Astrocyte of the cerebellum (primary cell): ENCODE data around the gene FOXE3.

Experiments
- DNase-seq: peaks from one replicate; pipeline ENCODE4 v3.0.0-alpha.2; 2011; ENCODE audit warnings: low read depth
- H3K4me3 ChIP-seq: 2 replicates; pipeline ENCODE4 v1.5.1; 2011; ENCODE audit warnings: mild to moderate bottlenecking, low read depth, low read length, moderate library complexity
- CTCF ChIP-seq: IDR thresholded peaks from 2 replicates; pipeline ENCODE4 v1.5.1; 2012; ENCODE audit warnings: low read length, low read depth, moderate library complexity, mild to moderate bottlenecking; ENCODE audit errors: missing control alignments
- in situ Hi-C: cut with HindIII; loops from 2 replicates; pipeline ENCODE4 v1.10.0; 2017; ENCODE audit warnings: low sequenced_read_pairs

Gene FOXE3

GRCh38 chr1:47436304-47436978 is 20.4 kb downstream of the FOXE3 start:
- H3K4me3 ChIP-seq = peak overlapping the region; percentile 46
- in situ Hi-C loops = no loop called here
- peak; percentile 87 for TF ChIP-seq CTCF
- no peak for DNase-seq

GRCh38 chr1:47436979-47437446 is 20.9 kb downstream of the FOXE3 start:
- in situ Hi-C loops = no loop called here
- DNase-seq = no peak
- no peak for TF ChIP-seq CTCF
- H3K4me3 ChIP-seq = peak overlapping the region; percentile 46

- peak; percentile 65 for TF ChIP-seq CTCF
- peak within 1 kb of the TSS; percentile 46 for H3K4me3 ChIP-seq
- in situ Hi-C loops = no loop called here
- DNase-seq = no peak
Measured at GRCh38 chr1:47437447-47438164, 21.5 kb downstream of the FOXE3 start, which contains the start of gene FOXD2. FOXD2 (plus strand) TSS chr1:47438044; CDS start chr1:47438136, 92 bp downstream.

GRCh38 chr1:47438165-47439016 is 22.3 kb downstream of the FOXE3 start:
- H3K4me3 ChIP-seq = peak overlapping the region; percentile 46
- in situ Hi-C loops = no loop called here
- DNase-seq = no peak
- no peak for TF ChIP-seq CTCF

GRCh38 chr1:47439017-47439818 is 23.1 kb downstream of the FOXE3 start:
- no peak for TF ChIP-seq CTCF
- no peak for DNase-seq
- in situ Hi-C loops = no loop called here
- H3K4me3 ChIP-seq = no peak overlapping the region
